ENCODE results near the gene CEP63. TPM values are rescaled to one million over a fixed set of nuclear protein-coding genes. Genes with fewer than 3 reads are reported as not detected.
A peak's percentile ranks its signal among the peaks of the same experiment; 100 is the strongest.

The CEP63 gene
- total and polyA plus RNA-seq, 2 of the 8 experiments (the other 6 are each of a cell fraction or from before 2014, with no cell fraction given): 5.3 to 18.2 TPM

DNA sequence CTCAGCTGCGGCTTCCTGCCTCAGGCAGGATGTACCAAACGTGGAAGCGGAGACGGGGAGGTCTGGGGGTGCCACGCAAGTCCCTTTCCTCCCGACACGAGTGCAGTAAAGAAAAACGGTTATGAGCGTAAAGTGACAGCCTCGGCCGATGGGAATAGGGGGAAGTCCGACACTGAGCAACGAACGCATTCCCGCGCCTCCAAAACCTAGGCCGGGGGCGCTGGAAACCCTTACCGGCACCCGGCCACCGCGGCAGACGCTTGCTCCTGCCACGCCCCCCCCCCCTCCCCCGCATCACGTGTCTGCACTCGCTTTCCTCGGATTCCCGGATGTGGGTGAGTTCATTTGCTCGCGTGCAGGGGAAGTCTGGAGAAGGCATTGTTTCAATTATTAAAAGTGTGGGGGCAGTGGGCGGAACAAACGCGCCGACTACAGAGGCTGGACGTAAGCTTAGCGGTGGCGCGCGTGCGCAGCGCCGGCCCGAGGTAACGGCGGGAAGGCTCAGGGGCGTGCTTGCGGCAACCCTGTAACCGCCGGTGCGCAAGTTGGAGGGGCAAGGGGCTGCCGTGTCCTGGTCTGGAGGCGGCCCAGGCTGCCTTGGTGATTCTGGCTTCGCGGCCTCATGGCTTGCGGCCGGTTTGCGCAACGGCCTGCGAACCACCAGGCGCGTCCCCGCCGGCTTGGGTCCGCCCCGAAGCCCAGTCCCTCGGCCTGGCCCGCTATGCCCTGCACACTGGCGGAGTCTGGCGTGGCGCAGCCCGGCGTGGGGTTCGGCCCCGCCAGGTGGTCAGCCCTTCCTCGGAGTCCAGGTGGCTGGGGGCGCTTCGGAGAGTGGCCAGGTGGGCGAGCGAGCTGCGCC, at the start of gene CEP63, which contains the start of gene ANAPC13 (continued):
- TF ChIP-seq, protein P1, sequence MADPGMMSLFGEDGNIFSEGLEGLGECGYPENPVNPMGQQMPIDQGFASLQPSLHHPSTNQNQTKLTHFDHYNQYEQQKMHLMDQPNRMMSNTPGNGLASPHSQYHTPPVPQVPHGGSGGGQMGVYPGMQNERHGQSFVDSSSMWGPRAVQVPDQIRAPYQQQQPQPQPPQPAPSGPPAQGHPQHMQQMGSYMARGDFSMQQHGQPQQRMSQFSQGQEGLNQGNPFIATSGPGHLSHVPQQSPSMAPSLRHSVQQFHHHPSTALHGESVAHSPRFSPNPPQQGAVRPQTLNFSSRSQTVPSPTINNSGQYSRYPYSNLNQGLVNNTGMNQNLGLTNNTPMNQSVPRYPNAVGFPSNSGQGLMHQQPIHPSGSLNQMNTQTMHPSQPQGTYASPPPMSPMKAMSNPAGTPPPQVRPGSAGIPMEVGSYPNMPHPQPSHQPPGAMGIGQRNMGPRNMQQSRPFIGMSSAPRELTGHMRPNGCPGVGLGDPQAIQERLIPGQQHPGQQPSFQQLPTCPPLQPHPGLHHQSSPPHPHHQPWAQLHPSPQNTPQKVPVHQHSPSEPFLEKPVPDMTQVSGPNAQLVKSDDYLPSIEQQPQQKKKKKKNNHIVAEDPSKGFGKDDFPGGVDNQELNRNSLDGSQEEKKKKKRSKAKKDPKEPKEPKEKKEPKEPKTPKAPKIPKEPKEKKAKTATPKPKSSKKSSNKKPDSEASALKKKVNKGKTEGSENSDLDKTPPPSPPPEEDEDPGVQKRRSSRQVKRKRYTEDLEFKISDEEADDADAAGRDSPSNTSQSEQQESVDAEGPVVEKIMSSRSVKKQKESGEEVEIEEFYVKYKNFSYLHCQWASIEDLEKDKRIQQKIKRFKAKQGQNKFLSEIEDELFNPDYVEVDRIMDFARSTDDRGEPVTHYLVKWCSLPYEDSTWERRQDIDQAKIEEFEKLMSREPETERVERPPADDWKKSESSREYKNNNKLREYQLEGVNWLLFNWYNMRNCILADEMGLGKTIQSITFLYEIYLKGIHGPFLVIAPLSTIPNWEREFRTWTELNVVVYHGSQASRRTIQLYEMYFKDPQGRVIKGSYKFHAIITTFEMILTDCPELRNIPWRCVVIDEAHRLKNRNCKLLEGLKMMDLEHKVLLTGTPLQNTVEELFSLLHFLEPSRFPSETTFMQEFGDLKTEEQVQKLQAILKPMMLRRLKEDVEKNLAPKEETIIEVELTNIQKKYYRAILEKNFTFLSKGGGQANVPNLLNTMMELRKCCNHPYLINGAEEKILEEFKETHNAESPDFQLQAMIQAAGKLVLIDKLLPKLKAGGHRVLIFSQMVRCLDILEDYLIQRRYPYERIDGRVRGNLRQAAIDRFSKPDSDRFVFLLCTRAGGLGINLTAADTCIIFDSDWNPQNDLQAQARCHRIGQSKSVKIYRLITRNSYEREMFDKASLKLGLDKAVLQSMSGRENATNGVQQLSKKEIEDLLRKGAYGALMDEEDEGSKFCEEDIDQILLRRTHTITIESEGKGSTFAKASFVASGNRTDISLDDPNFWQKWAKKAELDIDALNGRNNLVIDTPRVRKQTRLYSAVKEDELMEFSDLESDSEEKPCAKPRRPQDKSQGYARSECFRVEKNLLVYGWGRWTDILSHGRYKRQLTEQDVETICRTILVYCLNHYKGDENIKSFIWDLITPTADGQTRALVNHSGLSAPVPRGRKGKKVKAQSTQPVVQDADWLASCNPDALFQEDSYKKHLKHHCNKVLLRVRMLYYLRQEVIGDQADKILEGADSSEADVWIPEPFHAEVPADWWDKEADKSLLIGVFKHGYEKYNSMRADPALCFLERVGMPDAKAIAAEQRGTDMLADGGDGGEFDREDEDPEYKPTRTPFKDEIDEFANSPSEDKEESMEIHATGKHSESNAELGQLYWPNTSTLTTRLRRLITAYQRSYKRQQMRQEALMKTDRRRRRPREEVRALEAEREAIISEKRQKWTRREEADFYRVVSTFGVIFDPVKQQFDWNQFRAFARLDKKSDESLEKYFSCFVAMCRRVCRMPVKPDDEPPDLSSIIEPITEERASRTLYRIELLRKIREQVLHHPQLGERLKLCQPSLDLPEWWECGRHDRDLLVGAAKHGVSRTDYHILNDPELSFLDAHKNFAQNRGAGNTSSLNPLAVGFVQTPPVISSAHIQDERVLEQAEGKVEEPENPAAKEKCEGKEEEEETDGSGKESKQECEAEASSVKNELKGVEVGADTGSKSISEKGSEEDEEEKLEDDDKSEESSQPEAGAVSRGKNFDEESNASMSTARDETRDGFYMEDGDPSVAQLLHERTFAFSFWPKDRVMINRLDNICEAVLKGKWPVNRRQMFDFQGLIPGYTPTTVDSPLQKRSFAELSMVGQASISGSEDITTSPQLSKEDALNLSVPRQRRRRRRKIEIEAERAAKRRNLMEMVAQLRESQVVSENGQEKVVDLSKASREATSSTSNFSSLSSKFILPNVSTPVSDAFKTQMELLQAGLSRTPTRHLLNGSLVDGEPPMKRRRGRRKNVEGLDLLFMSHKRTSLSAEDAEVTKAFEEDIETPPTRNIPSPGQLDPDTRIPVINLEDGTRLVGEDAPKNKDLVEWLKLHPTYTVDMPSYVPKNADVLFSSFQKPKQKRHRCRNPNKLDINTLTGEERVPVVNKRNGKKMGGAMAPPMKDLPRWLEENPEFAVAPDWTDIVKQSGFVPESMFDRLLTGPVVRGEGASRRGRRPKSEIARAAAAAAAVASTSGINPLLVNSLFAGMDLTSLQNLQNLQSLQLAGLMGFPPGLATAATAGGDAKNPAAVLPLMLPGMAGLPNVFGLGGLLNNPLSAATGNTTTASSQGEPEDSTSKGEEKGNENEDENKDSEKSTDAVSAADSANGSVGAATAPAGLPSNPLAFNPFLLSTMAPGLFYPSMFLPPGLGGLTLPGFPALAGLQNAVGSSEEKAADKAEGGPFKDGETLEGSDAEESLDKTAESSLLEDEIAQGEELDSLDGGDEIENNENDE (IDR thresholded peaks at IDR 0.05; ENCODE audit: insufficient replicate concordance, low read length): no peak
- TF ChIP-seq KDM5A (IDR thresholded peaks at IDR 0.05; ENCODE audit: low read length): no peak
- TF ChIP-seq SP4 (IDR thresholded peaks at IDR 0.05; ENCODE audit: low read length): peak; percentile 33; the same call in 1 of the 2 replicates
- no peak for TF ChIP-seq GABPA (IDR thresholded peaks at IDR 0.05; ENCODE audit: borderline replicate concordance, insufficient read depth, low read length)
- peak; percentile 93 for TF ChIP-seq EGR1 (IDR thresholded peaks at IDR 0.05; ENCODE audit: borderline replicate concordance, low read depth, low read length)
- TF ChIP-seq SAP30 (IDR thresholded peaks at IDR 0.05; ENCODE audit: insufficient read depth, insufficient replicate concordance, low read length): no peak
- TF ChIP-seq CHD1 (IDR thresholded peaks at IDR 0.05; ENCODE audit: low read depth, low read length): peak; percentile 80
- TF ChIP-seq YY1 (IDR thresholded peaks at IDR 0.05; ENCODE audit: low read depth, low read length): no peak
- TF ChIP-seq, protein P2, sequence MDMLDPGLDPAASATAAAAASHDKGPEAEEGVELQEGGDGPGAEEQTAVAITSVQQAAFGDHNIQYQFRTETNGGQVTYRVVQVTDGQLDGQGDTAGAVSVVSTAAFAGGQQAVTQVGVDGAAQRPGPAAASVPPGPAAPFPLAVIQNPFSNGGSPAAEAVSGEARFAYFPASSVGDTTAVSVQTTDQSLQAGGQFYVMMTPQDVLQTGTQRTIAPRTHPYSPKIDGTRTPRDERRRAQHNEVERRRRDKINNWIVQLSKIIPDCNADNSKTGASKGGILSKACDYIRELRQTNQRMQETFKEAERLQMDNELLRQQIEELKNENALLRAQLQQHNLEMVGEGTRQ (IDR thresholded peaks at IDR 0.05; ENCODE audit: low read length): peak; percentile 86

Measured in H1 (cell line).